ENCODE data around the gene SRC. TPM values are rescaled to one million over a fixed set of nuclear protein-coding genes. Genes with fewer than 3 reads are reported as not detected.

Gene SRC
- total RNA-seq, 2 experiments from 2014 or later = 4.2 to 5.7 TPM

DNA sequence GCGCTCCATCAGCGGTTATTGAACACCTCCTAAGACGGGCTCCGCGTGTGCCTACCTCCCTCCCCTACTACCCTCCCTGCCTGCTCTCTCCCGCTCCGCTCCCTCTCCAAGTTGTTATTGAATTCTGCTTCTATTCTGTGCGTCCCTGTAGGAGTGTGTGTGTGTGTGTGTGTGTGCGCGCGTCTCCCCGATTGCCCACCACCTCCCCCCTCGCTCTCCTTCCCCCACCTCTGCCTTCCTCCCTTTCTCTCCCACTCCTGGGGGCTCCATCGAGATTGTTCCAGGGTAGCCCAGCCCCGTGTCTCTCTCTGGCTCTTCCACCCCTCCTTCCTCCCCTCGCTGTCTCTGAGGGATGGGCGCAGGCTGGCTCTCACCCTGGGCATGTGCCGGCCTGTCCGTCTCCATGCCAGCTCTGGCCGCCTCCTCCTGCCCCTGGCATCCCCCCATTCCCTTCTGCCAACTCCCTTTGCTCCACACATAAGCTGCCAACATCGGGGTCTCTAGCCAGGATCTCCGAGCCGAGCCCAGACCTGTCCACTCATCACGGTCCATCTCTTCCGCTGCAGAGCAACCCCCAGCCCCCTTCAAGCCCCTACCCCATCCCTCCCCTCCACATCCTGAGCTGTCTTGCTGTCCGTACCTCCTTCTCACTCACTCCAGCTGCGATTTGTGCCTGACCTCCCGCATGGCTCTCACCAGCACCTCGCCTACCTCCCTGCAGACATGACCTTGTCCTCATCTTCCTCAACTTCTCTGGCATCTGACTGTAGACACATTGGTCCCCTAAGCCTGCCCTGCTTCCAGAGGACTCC, 68.5 kb downstream of the SRC start:
- Mint-ChIP-seq H3K4me1 (no peaks in the 10 kb centered on the region), H3K4me3 (no peak overlapping the region), H3K9me3 (ENCODE audit: low read depth) (no peaks in the 10 kb centered on the region), H3K27me3 (peaks cover 3% of the 10 kb centered on the region), H3K27ac (no peak overlapping the region), H3K36me3 (ENCODE audit: low read depth) (no peaks in the 10 kb centered on the region)
- intact Hi-C loops (cut with DNase I, micrococcal nuclease) = loop anchor here in 1 of 2 experiments (5.0 kb wide), 1 partner anchor 113 kb away; the partner anchor contains the start of gene BLCAP
- no peak for ATAC-seq
- POLR2A ChIA-PET = no interaction called here
- CTCF ChIA-PET = no interaction called here
- no peak for DNase-seq

DNA sequence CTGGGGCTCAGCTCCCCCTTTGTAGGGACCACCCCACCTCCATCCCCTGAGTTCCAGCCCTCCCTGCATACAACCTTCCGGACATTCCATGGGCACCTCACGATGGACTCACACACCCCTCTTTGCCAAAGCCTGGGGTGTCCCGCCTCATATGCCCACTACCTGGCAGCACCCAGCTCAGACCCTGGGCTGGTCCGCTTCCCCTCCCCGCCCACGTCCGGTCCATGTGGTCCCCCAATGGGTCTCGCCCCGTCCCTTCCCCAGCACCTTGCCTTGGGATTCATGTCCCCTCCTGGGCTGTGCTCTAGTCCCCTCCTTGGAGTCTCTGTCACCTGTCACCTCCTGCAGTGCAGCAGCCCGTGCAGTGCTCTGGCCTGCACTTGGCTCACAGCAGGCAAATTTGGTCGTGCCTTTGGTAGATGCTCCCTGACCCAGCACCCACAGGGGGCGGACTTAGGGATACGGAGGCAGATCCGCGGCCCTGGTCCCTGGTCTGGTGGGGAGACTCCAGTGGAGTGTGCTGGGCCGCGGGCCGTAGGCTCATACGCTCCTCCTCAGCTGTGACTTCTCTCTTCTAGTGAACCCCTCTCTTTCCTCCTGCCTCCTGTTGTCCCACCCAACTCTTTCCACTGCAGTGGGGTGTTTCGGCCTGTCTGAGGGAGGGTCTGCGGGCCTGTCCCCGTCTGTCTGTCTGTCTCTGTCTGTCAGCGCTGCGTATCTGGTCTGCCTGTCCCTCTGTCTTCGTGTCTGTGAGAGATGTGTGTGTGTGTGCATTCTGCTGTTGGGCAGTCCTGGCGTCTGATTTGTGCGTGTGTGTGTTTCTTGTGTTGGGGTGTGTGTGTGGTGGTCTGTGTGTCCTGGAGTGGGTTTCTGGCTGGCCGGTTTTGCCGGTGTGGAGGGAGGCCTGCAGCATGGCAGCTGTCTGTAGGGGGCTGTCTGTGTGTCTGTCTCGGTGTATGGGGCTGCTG, 69.5 kb downstream of the SRC start:
- no peaks in the 10 kb centered on the region for H3K27me3 Mint-ChIP-seq
- H3K9me3 Mint-ChIP-seq (ENCODE audit: low read depth) = no peaks in the 10 kb centered on the region
- H3K4me3 Mint-ChIP-seq = no peak overlapping the region
- H3K27ac Mint-ChIP-seq = no peak overlapping the region
- intact Hi-C loops (cut with DNase I, micrococcal nuclease) = no loop called here
- H3K4me1 Mint-ChIP-seq = no peaks in the 10 kb centered on the region
- DNase-seq (no peak), ATAC-seq (no peak)
- ChIA-PET POLR2A (interaction anchor here (0.6 kb wide), 1 partner anchor 63 kb away, joined by 3 read pairs; no protein-coding TSS in a partner anchor), CTCF (no interaction called here)
- H3K36me3 Mint-ChIP-seq (ENCODE audit: low read depth) = no peaks in the 10 kb centered on the region

DNA sequence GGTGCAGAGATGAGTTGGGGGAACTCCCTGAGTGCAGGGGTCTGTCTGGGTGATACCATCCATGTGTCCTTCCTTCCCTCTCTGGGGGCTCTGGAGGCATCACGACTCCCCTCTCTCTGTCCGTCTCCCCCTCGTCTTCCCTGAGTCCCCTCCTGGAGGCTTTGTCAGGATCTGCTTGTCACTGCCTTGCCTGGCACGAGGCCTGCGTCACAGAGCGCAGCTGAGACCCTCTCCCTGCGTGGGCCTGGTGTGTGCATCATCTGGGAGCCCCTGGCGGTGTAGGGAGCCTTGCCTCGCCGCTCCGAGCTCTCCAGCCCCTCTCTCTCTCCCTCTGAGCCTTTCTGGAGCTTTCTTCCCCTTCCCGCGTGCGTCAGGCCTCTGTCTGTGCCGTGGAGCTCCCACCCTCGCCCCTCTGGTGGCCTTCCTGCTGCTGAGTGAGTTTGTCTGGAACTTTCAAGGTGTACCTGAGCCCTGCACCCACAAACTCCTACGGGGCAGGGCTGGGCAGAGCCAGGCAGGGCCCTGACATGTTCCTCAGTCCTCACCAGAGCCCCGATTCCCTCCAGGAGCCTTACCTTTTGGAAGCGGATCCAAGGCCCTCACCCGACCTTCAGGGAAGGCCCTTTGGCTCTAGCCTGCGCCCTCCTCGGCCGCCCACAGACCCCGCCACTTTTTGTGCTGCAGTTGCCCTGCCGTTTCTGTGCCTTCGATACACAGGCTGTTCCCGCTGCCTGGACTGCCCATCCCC, 70.3 kb downstream of the SRC start:
- H3K27ac Mint-ChIP-seq = no peak overlapping the region

DNA sequence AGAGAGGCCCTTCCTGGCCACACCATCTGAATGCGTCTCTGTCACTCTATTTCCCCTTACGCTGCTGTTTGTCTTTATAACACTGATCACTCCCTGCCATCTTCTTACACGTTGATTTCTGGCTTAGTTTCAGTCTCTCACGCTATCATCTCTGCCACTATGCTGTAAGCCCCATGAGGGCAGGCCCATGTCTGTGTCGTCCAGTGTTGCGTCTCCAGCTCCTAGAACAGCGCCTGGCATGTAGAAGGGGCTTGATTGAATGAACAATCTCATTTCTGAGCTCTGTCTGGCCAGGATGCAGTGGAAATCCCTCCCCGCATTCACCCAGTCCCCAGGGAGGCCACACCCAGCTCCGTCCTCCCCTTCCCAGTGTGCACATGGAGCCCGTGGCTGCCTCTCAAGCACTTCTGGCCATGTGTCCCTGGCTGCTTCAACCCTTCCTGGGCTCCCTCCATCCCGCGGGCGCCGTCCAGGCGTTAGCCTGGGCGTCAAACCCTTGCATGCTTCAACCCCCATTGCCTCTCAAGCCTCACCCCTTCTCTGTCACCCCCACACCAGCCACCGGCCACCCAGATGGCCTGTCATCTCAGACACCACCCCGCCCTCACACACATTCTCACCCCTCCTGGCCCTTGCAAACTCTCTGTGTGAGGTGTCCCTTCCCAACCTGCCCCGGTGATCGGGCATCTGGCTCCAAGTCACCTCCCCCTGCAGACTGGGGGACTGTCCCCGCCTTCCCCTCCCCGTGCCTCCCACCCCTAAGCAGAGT, 71.1 kb downstream of the SRC start:
- ATAC-seq = no peak
- intact Hi-C loops (cut with DNase I, micrococcal nuclease) = no loop called here
- ChIA-PET CTCF (no interaction called here), POLR2A (no interaction called here)
- DNase-seq = no peak
- H3K27ac Mint-ChIP-seq = no peak overlapping the region
- no peaks in the 10 kb centered on the region for H3K4me1 Mint-ChIP-seq
- H3K36me3 Mint-ChIP-seq (ENCODE audit: low read depth) = no peaks in the 10 kb centered on the region
- H3K27me3 Mint-ChIP-seq = peaks cover 7% of the 10 kb centered on the region
- H3K9me3 Mint-ChIP-seq (ENCODE audit: low read depth) = no peaks in the 10 kb centered on the region
- H3K4me3 Mint-ChIP-seq = no peak overlapping the region

More for the DNA sequence above, 70.3 kb downstream of the SRC start:
- no peak for DNase-seq
- ATAC-seq = no peak
- Mint-ChIP-seq H3K27me3 (peaks cover 4% of the 10 kb centered on the region), H3K36me3 (ENCODE audit: low read depth) (no peaks in the 10 kb centered on the region), H3K4me1 (no peaks in the 10 kb centered on the region), H3K9me3 (ENCODE audit: low read depth) (no peaks in the 10 kb centered on the region), H3K4me3 (no peak overlapping the region)
- ChIA-PET CTCF (no interaction called here), POLR2A (interaction anchor here (0.6 kb wide), 1 partner anchor 63 kb away, joined by 3 read pairs; no protein-coding TSS in a partner anchor)
- intact Hi-C loops (cut with DNase I, micrococcal nuclease) = no loop called here

DNA sequence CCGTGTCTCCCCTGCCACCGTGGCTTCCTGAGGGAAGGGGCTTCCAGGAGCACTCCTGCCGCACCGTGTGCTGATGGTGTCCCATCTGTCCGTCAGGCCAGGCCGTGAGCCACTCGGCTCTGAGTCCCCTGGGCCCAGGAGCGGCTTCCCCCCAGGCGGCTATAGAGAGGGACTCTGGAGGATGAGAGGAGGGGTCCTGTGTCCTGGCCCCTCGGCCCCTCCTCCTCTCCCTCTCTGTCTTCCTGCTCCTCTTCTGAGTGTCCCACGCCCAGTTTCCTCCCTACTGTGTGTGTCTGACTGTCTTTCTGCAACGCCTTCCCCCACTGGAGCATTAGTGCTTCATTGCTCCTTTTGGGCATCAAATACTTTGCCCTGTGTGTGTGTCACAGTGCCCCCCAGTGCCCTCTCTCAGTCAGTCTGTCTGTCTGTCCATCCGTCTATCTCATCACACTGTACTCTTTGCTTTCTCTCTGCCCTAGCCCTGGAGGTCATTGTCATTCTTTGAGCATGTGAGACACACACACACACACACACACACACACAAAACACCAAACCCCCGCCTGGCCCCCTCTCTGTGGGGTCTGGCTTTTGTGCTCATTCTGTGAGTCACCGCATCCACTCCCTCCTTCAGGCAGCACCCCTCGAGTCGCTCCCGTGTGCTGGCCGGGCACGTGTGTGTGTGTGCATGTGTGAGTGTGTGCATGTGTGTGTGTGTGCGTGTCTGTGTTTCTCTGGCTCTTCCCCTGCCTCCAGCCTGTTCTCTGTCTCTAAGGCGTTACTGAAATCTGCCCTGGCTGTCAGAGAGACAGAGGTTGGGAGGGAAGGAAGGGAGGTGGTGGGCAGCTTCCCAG, 71.9 kb downstream of the SRC start:
- H3K4me3 Mint-ChIP-seq = no peak overlapping the region
- no peaks in the 10 kb centered on the region for H3K4me1 Mint-ChIP-seq
- ATAC-seq (no peak), DNase-seq (no peak)
- no peak overlapping the region for H3K27ac Mint-ChIP-seq
- intact Hi-C loops (cut with DNase I, micrococcal nuclease) = no loop called here
- POLR2A ChIA-PET = no interaction called here
- CTCF ChIA-PET = no interaction called here
- H3K9me3 Mint-ChIP-seq (ENCODE audit: low read depth) = no peaks in the 10 kb centered on the region
- H3K27me3 Mint-ChIP-seq = peaks cover 9% of the 10 kb centered on the region
- no peaks in the 10 kb centered on the region for H3K36me3 Mint-ChIP-seq (ENCODE audit: low read depth)

DNA sequence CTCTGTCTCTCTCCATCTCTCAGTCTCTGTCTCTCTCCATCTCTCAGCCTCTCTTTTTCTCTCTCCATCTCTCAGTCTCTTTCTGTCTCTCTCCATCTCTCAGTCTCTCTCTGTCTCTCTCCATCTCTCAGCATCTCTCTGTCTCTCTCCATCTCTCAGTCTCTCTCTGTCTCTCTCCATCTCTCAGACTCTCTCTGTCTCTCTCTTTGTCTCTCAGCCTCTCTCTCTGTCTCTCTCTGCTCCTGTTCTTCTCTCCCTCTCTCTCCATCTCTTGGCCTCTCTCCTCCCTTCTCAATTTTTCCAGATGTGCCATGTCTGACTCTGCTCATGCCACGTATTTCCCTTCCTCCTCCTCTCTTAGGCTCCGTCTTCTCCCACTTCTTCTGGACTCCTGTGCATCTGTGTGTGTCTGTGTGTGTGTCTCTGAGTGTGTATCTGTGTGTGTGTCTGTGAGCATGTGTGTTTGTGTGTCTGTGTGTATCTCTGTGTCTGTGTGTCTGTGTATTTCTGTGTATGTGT, 72.7 kb downstream of the SRC start:
- Mint-ChIP-seq H3K9me3 (ENCODE audit: low read depth) (no peaks in the 10 kb centered on the region), H3K36me3 (ENCODE audit: low read depth) (no peaks in the 10 kb centered on the region), H3K4me3 (no peak overlapping the region), H3K27me3 (peaks cover 10% of the 10 kb centered on the region), H3K4me1 (no peaks in the 10 kb centered on the region), H3K27ac (no peak overlapping the region)
- no peak for ATAC-seq
- DNase-seq = no peak
- ChIA-PET POLR2A (no interaction called here), CTCF (no interaction called here)
- intact Hi-C loops (cut with DNase I, micrococcal nuclease) = no loop called here

DNA sequence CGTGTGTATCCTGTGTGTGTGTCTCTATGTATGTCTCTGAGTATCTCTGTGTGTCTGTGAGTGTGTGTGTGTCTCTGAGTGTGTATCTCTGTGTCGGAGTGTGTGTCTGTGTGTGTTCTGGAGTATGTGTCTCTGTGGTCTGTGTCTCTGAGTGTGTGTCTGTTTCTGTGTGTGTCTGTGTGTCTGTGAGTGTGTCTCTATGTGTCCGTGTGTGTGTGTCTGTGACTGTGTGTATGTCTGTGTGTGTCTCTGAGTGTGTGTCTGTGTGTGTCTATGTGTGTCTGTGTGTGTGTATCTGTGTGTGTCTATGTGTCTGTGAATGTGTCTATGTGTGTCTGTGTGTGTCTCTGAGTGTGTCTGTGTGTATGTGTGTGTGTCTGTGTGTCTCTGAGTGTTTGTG, 73.4 kb downstream of the SRC start:
- intact Hi-C loops (cut with DNase I, micrococcal nuclease) = no loop called here
- ChIA-PET CTCF (interaction anchor here (0.5 kb wide), 2 partner anchors 422 to 1395 kb away, joined by 3 to 4 read pairs; no protein-coding TSS in a partner anchor), POLR2A (no interaction called here)
- no peak for ATAC-seq
- Mint-ChIP-seq H3K4me3 (no peak overlapping the region), H3K27ac (no peak overlapping the region), H3K27me3 (peaks cover 16% of the 10 kb centered on the region), H3K36me3 (ENCODE audit: low read depth) (no peaks in the 10 kb centered on the region), H3K9me3 (ENCODE audit: low read depth) (no peaks in the 10 kb centered on the region), H3K4me1 (no peaks in the 10 kb centered on the region)
- no peak for DNase-seq

DNA sequence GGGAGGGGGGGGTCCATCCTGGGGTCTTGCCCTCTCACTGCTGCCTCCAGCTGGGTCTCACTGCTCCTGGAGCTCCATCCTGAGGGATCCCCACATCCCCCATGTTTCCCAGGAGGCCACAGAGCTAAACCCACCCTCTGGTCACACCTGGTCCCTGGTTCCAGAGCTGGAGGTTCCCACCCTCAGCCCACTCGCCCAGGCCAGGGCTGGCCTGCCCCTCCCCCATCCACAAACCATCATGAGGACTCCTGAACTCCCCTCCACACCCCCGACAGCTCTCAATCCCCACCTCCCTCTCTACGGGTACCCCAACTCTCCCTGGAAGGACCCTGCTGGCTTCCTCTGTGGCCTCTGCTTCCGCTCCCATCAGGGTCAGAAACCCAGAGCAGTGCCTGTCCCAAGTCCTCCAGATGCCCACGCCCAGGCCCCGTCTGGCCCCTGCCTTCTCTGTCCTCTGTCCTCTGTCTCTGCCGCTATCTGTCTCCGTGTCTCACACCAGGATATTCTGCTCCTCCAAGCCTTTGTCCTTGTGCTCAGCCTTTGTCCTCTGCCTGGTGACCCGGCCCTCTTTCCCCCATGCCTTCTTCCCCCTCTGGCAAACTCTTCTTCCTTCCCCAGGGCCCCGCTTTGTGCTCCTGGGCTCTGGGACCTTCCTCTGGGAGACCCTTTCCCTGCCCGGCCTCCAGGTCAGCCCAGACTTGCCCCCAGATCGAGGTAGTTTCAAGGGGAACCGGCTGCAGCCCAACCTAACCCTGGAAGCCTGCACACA, 74.0 kb downstream of the SRC start:
- Mint-ChIP-seq H3K27ac (no peak overlapping the region), H3K36me3 (ENCODE audit: low read depth) (no peaks in the 10 kb centered on the region), H3K4me1 (no peaks in the 10 kb centered on the region), H3K9me3 (ENCODE audit: low read depth) (no peaks in the 10 kb centered on the region), H3K27me3 (peaks cover 20% of the 10 kb centered on the region), H3K4me3 (no peak overlapping the region)
- intact Hi-C loops (cut with DNase I, micrococcal nuclease) = no loop called here
- ATAC-seq (no peak), DNase-seq (no peak)
- ChIA-PET POLR2A (no interaction called here), CTCF (interaction anchor here (0.5 kb wide), 2 partner anchors 421 to 1396 kb away, joined by 3 to 4 read pairs; no protein-coding TSS in a partner anchor)

DNA sequence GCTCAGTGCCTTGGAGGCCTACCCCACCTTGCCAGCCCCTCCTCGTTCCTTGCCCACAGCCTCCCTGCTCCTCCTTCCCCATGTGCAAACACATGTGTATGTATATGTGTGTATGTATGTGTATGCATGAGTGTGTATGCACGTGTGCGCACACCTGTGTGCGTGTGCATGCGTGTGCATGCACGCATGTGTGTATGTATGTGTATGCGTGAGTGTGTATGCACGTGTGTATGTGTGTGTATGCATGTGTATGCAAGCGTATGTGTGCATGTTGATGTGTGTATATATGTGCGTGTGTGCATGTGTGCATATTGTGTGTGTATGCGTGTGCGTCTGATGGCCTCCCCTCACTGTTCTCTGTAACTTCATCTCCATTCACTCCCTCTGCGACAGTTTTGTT, 74.7 kb downstream of the SRC start:
- Mint-ChIP-seq H3K4me1 (no peaks in the 10 kb centered on the region), H3K27me3 (peaks cover 20% of the 10 kb centered on the region), H3K4me3 (no peak overlapping the region), H3K27ac (no peak overlapping the region), H3K36me3 (ENCODE audit: low read depth) (no peaks in the 10 kb centered on the region), H3K9me3 (ENCODE audit: low read depth) (no peaks in the 10 kb centered on the region)
- intact Hi-C loops (cut with DNase I, micrococcal nuclease) = no loop called here
- POLR2A ChIA-PET = no interaction called here
- DNase-seq (no peak), ATAC-seq (no peak)
- CTCF ChIA-PET = no interaction called here
